ENCODE data around the gene SUGCT.

- no peak for TF ChIP-seq CTCF (IDR thresholded peaks at IDR 0.05 in 8 of 11, conservative IDR thresholded peaks at IDR 0.05 in 3 of 11)
- no peak for TF ChIP-seq POLR2A (IDR thresholded peaks at IDR 0.05)
- TF ChIP-seq POLR2AphosphoS5 (IDR thresholded peaks at IDR 0.05) = no peak
Observed at GRCh38 chr7:40327113-40327512, 192.3 kb downstream of the SUGCT start.
